Measurements from ENCODE around the gene ANO3. TPM values are rescaled to one million over a fixed set of nuclear protein-coding genes. Genes with fewer than 3 reads are reported as not detected.

Gene ANO3
- total and polyA plus RNA-seq, 2 donors (not counting 3 experiments of a cell fraction or from before 2014, with no cell fraction given), result not detected

GRCh38 chr11:26553182-26553581 lies 221.3 kb downstream of the ANO3 start:
- ChIA-PET POLR2A (no interaction called here), CTCF (no interaction called here)
- Histone ChIP-seq H3K9me3 (replicated peaks; ENCODE audit: control insufficient read depth, insufficient read depth, low read length) (no peaks in the 10 kb centered on the region), H3K4me1 (ENCODE audit: control insufficient read depth, extremely low read depth, insufficient read depth, low read length) (no peaks in the 10 kb centered on the region), H3K4me3 (replicated peaks in 1 of 3; ENCODE audit: insufficient read depth in 1 of 3, low read depth in 1 of 3, low read length in 3 of 3) (no peak overlapping the region), H3K27ac (ENCODE audit: insufficient read depth, low read depth, low read length) (no peak overlapping the region), H2AFZ (ENCODE audit: low read depth, low read length) (no peak overlapping the region), H3K36me3 (ENCODE audit: control insufficient read depth in 2 of 2, extremely low read depth in 1 of 2, insufficient read depth in 2 of 2, low read length in 2 of 2) (no peaks in the 10 kb centered on the region), H3K4me2 (ENCODE audit: insufficient read depth, low read length) (no peak overlapping the region), H3K9ac (replicated peaks; ENCODE audit: extremely low read depth, insufficient read depth, low read length) (no peak overlapping the region), H3K79me2 (ENCODE audit: control insufficient read depth, insufficient read depth, low read length) (no peaks in the 10 kb centered on the region), H3K27me3 (ENCODE audit: control insufficient read depth in 2 of 2, insufficient read depth in 2 of 2, low read length in 2 of 2) (no peaks in the 10 kb centered on the region), H4K20me1 (replicated peaks; ENCODE audit: control insufficient read depth, extremely low read depth, insufficient read depth, low read length) (no peaks in the 10 kb centered on the region), H3K9me1 (replicated peaks; ENCODE audit: control insufficient read depth, extremely low read depth, insufficient read depth, low read length) (no peaks in the 10 kb centered on the region)
- FAIRE-seq, result no peak
- BruUV-seq (replicated peaks), result no TSS peak
- dilution Hi-C loops (cut with MboI; ENCODE audit: extremely low pct_ligation_motif_present, low sequenced_read_pairs) (no loop called here), intact Hi-C loops (cut with micrococcal nuclease) (no loop called here)
- DNase-seq (ENCODE audit: low read depth, low spot score), result no peak
- TF ChIP-seq MYC (IDR thresholded peaks at IDR 0.05; ENCODE audit: low read depth, low read length), result no peak
- no peak for TF ChIP-seq POLR2A (IDR thresholded peaks at IDR 0.05; ENCODE audit: low read depth, low read length)
- TF ChIP-seq POLR2AphosphoS5 (IDR thresholded peaks at IDR 0.05; ENCODE audit: insufficient read depth, low read depth, low read length), result no peak
- no peak for TF ChIP-seq FOS (IDR thresholded peaks at IDR 0.05; ENCODE audit: borderline replicate concordance, insufficient read depth, low read length)
- no peak for TF ChIP-seq JUN (IDR thresholded peaks at IDR 0.05; ENCODE audit: borderline replicate concordance, insufficient read depth, insufficient read length, low read depth)
- no peak for TF ChIP-seq MAX (IDR thresholded peaks at IDR 0.05; ENCODE audit: insufficient read depth, insufficient read length)
- TF ChIP-seq CTCF (IDR thresholded peaks at IDR 0.05; ENCODE audit: extremely low read depth in 1 of 2, insufficient read depth in 1 of 2, low read depth in 1 of 2, low read length in 2 of 2), result no peak
- no peak for TF ChIP-seq GATA2 (IDR thresholded peaks at IDR 0.05; ENCODE audit: insufficient read depth, insufficient read length, low read depth, low read length)
- TF ChIP-seq EZH2 (IDR thresholded peaks at IDR 0.05; ENCODE audit: borderline replicate concordance, low read depth, low read length, severe bottlenecking), result no peak

Data from endothelial cell of umbilical vein (primary cell).